ENCODE measurements around the gene GABRE. TPM values are rescaled to one million over a fixed set of nuclear protein-coding genes. Genes with fewer than 3 reads are reported as not detected.

Gene GABRE
- total and polyA plus RNA-seq, 2 donors from 2014 or later: 3.3 to 16.6 TPM

DNA sequence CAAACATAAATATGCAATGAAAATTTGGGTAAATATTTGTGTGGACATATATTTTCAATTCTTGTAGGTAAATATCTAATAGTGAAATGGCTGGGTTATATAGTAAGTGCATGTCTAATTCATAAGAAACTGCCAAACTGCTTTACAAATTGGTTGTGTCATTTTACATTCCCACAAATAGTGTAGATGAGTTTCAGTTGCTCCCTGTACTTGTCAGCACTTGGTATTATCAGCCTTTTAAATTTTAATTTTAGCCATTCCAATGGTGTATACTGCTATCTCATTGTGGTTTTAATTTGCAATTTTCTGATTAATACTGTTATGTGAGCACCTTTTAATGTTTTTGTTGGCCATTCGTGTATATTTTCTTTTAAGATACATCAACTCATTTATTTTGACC is 23.1 kb upstream of the GABRE start:
- FAIRE-seq (no peak), DNase-seq (no peak)
- intact Hi-C loops (cut with DNase I): no loop called here
- Histone ChIP-seq H3K4me3 (ENCODE audit: low read length in 3 of 3) (no peak overlapping the region), H3K9ac (ENCODE audit: low read length in 3 of 3) (no peak overlapping the region), H3K27me3 (ENCODE audit: control insufficient read depth, insufficient read depth, low read length) (no peaks in the 10 kb centered on the region), H3K36me3 (ENCODE audit: control insufficient read depth in 2 of 3, insufficient read depth in 3 of 3, low read length in 3 of 3) (no peaks in the 10 kb centered on the region), H3K27ac (ENCODE audit: low read depth in 2 of 2, low read length in 2 of 2) (no peak overlapping the region), H3K4me1 (ENCODE audit: control insufficient read depth in 2 of 3, insufficient read depth in 2 of 3, low read depth in 1 of 3, low read length in 3 of 3) (no peaks in the 10 kb centered on the region), H3K9me3 (ENCODE audit: control insufficient read depth in 2 of 3, insufficient read depth in 1 of 3, low read length in 3 of 3) (no peaks in the 10 kb centered on the region)
- TF ChIP-seq, protein P1, sequence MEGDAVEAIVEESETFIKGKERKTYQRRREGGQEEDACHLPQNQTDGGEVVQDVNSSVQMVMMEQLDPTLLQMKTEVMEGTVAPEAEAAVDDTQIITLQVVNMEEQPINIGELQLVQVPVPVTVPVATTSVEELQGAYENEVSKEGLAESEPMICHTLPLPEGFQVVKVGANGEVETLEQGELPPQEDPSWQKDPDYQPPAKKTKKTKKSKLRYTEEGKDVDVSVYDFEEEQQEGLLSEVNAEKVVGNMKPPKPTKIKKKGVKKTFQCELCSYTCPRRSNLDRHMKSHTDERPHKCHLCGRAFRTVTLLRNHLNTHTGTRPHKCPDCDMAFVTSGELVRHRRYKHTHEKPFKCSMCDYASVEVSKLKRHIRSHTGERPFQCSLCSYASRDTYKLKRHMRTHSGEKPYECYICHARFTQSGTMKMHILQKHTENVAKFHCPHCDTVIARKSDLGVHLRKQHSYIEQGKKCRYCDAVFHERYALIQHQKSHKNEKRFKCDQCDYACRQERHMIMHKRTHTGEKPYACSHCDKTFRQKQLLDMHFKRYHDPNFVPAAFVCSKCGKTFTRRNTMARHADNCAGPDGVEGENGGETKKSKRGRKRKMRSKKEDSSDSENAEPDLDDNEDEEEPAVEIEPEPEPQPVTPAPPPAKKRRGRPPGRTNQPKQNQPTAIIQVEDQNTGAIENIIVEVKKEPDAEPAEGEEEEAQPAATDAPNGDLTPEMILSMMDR (IDR thresholded peaks at IDR 0.05; ENCODE audit: borderline replicate concordance, extremely low read depth, insufficient read depth): no peak

DNA sequence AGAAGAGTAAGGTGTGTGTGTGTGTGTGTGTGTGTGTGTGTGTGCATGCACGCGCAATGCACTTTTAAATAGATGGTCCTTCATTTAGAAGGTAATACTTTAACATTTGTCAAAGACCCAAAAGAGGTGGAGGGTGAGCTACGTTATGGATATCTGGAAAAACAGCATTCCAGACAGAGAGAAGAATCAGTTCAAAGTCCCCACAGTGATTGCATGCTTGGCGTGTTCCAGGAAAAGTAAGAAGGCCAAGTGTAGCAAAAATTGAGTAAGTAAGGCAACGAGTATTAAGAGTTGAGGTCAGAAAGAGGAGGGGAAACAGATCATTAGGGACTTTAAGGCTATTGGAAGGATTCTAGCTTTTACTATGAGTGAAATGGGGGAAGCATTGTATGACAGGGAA is 21.9 kb upstream of the GABRE start:
- H3K9me3 ChIP-seq (ENCODE audit: control insufficient read depth in 2 of 3, insufficient read depth in 1 of 3, low read length in 3 of 3): no peaks in the 10 kb centered on the region
- H3K36me3 ChIP-seq (ENCODE audit: control insufficient read depth in 2 of 3, insufficient read depth in 3 of 3, low read length in 3 of 3): no peaks in the 10 kb centered on the region
- no peak overlapping the region for H3K4me3 ChIP-seq (ENCODE audit: low read length in 3 of 3)
- H3K4me1 ChIP-seq (ENCODE audit: control insufficient read depth in 2 of 3, insufficient read depth in 2 of 3, low read depth in 1 of 3, low read length in 3 of 3): no peaks in the 10 kb centered on the region
- intact Hi-C loops (cut with DNase I): no loop called here
- TF ChIP-seq, protein P1 (IDR thresholded peaks at IDR 0.05; ENCODE audit: borderline replicate concordance, extremely low read depth, insufficient read depth): no peak
- no peaks in the 10 kb centered on the region for H3K27me3 ChIP-seq (ENCODE audit: control insufficient read depth, insufficient read depth, low read length)
- H3K9ac ChIP-seq (ENCODE audit: low read length in 3 of 3): no peak overlapping the region
- FAIRE-seq (no peak), DNase-seq (no peak)
- no peak overlapping the region for H3K27ac ChIP-seq (ENCODE audit: low read depth in 2 of 2, low read length in 2 of 2)

DNA sequence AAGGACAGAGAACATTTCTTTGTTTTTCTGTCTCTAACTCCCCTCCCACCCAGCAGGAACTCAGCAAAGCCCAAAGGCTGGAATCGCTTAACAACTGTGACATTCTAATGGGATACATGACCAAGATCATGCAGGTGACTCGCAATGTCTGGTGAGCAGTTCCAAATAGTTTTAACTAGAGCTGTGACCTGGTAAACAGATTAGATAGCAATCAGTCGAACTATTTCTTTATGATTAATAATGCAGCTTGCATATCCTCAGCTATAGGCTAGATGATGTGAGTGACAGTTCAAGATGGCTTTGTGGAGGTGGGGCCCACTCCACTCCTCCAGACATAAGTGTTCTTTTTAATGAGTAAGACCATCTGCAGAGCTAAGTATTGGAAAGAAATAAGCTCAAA is 20.0 kb upstream of the GABRE start:
- FAIRE-seq: no peak
- H3K27ac ChIP-seq (ENCODE audit: low read depth in 2 of 2, low read length in 2 of 2): no peak overlapping the region
- no peak overlapping the region for H3K4me3 ChIP-seq (ENCODE audit: low read length in 3 of 3)
- DNase-seq: no peak
- no peaks in the 10 kb centered on the region for H3K36me3 ChIP-seq (ENCODE audit: control insufficient read depth in 2 of 3, insufficient read depth in 3 of 3, low read length in 3 of 3)
- TF ChIP-seq, protein P1 (IDR thresholded peaks at IDR 0.05; ENCODE audit: borderline replicate concordance, extremely low read depth, insufficient read depth): no peak
- H3K4me1 ChIP-seq (ENCODE audit: control insufficient read depth in 2 of 3, insufficient read depth in 2 of 3, low read depth in 1 of 3, low read length in 3 of 3): no peaks in the 10 kb centered on the region
- no peaks in the 10 kb centered on the region for H3K9me3 ChIP-seq (ENCODE audit: control insufficient read depth in 2 of 3, insufficient read depth in 1 of 3, low read length in 3 of 3)
- intact Hi-C loops (cut with DNase I): no loop called here
- H3K27me3 ChIP-seq (ENCODE audit: control insufficient read depth, insufficient read depth, low read length): no peaks in the 10 kb centered on the region
- no peak overlapping the region for H3K9ac ChIP-seq (ENCODE audit: low read length in 3 of 3)

DNA sequence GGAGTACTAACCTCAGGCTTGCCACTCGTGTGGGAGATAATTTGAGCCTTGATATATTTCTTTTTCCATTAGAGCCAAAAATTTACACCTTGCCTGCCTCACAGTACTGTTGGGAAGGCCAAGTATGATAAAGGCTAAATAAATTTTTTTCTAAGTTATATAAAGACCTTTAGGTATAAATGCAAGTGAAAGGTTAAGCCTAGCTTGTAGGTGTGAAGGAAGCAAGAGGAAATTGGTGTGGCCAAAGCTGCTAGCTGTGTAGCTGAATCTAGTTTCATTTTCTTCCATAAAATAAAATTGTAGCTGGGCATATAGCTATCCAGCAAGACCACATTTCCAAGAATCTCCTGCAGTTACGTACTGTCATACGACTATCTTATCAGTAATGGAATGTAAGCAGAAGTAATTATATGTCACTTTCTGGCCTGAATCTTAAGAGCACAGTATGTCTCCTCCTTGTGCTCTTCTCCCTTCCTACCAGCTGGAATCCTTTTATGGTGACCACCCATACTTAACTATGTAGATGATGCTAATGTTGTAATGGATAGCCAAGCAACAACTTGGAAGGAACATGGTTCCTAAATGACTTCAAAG is 14.3 kb upstream of the GABRE start:
- Histone ChIP-seq H3K4me1 (ENCODE audit: control insufficient read depth in 2 of 3, insufficient read depth in 2 of 3, low read depth in 1 of 3, low read length in 3 of 3) (no peaks in the 10 kb centered on the region), H3K9me3 (ENCODE audit: control insufficient read depth in 2 of 3, insufficient read depth in 1 of 3, low read length in 3 of 3) (no peaks in the 10 kb centered on the region), H3K9ac (ENCODE audit: low read length in 3 of 3) (no peak overlapping the region), H3K27me3 (ENCODE audit: control insufficient read depth, insufficient read depth, low read length) (no peaks in the 10 kb centered on the region), H3K36me3 (ENCODE audit: control insufficient read depth in 2 of 3, insufficient read depth in 3 of 3, low read length in 3 of 3) (no peaks in the 10 kb centered on the region), H3K4me3 (ENCODE audit: low read length in 3 of 3) (no peak overlapping the region), H3K27ac (ENCODE audit: low read depth in 2 of 2, low read length in 2 of 2) (no peak overlapping the region)
- intact Hi-C loops (cut with DNase I): no loop called here
- TF ChIP-seq, protein P1 (IDR thresholded peaks at IDR 0.05; ENCODE audit: borderline replicate concordance, extremely low read depth, insufficient read depth): no peak
- DNase-seq: no peak
- no peak for FAIRE-seq

All from kidney (tissue), 14 donors.